ENCODE data around the gene LCMT1. TPM values are rescaled to one million over a fixed set of nuclear protein-coding genes. Genes with fewer than 3 reads are reported as not detected.
A peak's percentile ranks its signal among the peaks of the same experiment; 100 is the strongest.

The LCMT1 gene
- total and polyA plus RNA-seq, 9 of the 15 experiments (the other 6 are each of a cell fraction or from before 2014, with no cell fraction given), result 20.0 to 42.8 (median 32.3) TPM

DNA sequence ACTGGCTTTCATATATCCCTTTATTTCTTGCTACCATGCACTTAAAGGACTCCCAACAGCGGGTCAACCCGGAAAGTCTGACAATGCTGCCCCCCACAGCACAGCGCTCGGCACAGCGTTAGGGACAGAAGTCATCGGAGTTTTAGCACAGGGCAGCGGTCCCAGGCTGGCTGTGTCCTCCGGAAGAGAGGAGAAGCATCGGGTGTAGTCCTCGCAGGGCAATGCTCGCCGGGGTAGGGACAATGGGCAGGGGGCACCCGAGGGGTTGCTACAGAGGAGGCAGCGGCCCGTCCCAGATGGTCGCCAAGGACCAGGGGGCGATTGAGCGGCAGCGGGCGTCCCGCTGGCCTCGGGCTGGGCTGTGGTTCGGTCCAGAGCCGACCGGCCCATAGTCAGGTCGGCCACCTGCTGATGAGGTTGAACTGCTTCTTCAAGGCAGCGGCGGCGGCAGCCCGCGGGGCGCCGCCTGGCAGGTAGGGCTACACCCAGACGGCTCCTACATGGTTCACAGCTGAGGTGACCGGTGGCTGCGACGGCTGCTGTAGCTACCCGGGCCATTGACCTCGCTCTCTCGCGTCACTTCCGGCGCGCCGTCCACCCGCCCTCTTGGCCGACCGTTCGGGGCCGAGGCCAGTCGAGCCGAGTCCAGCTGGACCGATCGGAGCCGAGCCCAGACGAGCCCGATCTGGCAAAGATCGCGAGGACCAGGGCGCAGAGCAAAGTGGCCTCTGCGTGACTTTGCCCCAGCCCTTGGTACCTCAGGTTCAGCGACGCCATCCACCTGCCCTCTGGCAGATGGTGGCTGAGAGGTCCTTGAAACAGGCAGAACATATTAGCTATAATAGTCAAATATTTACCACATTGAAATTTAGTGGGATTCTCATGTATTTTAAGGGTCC is 4.7 kb upstream of the LCMT1 start (continued):
- peak; percentile 37 to 94 (median 72); a peak in 4 of 6 replicates for TF ChIP-seq ZBTB11 (CRISPR knock-in tag; IDR thresholded peaks at IDR 0.05)
- peak; percentile 85 for TF ChIP-seq CTBP1 (IDR thresholded peaks at IDR 0.05; ENCODE audit: borderline replicate concordance)
- peak; percentile 97 for TF ChIP-seq POLR2G (IDR thresholded peaks at IDR 0.05; ENCODE audit: low read depth, low read length)
- TF ChIP-seq ADNP (tag; IDR thresholded peaks at IDR 0.05), result no peak

DNA sequence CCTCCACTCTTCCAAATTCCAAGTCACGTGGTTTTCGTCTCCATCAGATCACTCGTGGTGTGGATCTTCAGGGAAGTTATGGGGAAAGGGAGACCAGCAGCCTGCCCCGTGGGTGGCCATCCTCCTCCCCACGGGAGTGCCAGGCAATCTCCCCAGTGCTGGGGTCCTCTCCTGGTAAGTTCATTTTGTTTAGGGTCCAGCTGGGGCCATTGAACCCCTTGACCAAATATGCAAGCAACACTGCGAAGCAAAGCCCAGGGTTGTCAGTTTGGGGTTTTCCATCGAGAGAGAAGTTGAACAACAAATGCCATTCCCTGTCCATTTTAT is 4.1 kb upstream of the LCMT1 start:
- Histone ChIP-seq H3K79me2 (ENCODE audit: control insufficient read depth, insufficient read depth, low read length) (peaks cover 27% of the 10 kb centered on the region), H3K9me1 (ENCODE audit: control insufficient read depth, insufficient read depth, low read length) (no peaks in the 10 kb centered on the region), H3K27ac (ENCODE audit: extremely low read depth, low read depth, low read length) (peak overlapping the region; percentile 83), H4K20me1 (replicated peaks; ENCODE audit: control insufficient read depth, insufficient read depth, low read length) (no peaks in the 10 kb centered on the region), H3K27me3 (ENCODE audit: control insufficient read depth in 2 of 2, insufficient read depth in 2 of 2, low read length in 2 of 2) (no peaks in the 10 kb centered on the region), H3K9me3 (replicated peaks; ENCODE audit: control insufficient read depth, insufficient read depth, low read depth, low read length) (no peaks in the 10 kb centered on the region), H2AFZ (ENCODE audit: low read depth, low read length) (peak overlapping the region; percentile 97), H3K36me3 (ENCODE audit: control insufficient read depth, insufficient read depth, low read length) (no peaks in the 10 kb centered on the region), H3K9ac (ENCODE audit: insufficient read depth in 1 of 2, low read depth in 2 of 2, low read length in 2 of 2) (peak overlapping the region; percentile 94 to 98), H3K4me2 (ENCODE audit: insufficient read depth, low read length) (peak overlapping the region; percentile 92), H3K4me3 (peak overlapping the region; percentile 94), H3K4me1 (replicated peaks in 1 of 2; ENCODE audit: control insufficient read depth in 2 of 2, insufficient read depth in 2 of 2, low read length in 2 of 2) (peaks cover 17 to 25% of the 10 kb centered on the region in 2 experiments)
- intact Hi-C loops (cut with micrococcal nuclease) (loop anchor here (1.0 to 5.0 kb wide), 3 partner anchors 41 to 273 kb away; no protein-coding TSS in a partner anchor), in situ Hi-C loops (cut with MboI) (loop anchor here (10.0 kb wide), 1 partner anchor 203 kb away; no protein-coding TSS in a partner anchor)
- POLR2A ChIA-PET, result interaction anchor here (0.9 to 1.2 kb wide), 3 partner anchors 26 to 269 kb away, joined by 3 to 5 read pairs (median 4); no protein-coding TSS in a partner anchor
- 38% methylated on average over 7 of the region's 7 CpGs for WGBS (ENCODE audit: insufficient coverage, low coverage, missing lambda C conversion rate)
- CTCF ChIA-PET (ENCODE audit: low intra/inter-chr PET ratio), result interaction anchor here (1.9 kb wide), 1 partner anchor 51 kb away, joined by 12 read pairs; no protein-coding TSS in a partner anchor
- FAIRE-seq (no peak), ATAC-seq (no peak), DNase-seq (ENCODE audit: extremely low read depth in 1 of 4, low spot score in 3 of 4) (no peak)
- TSS peak; percentile 67 for BruUV-seq (replicated peaks)
- no peak for TF ChIP-seq NONO (IDR thresholded peaks at IDR 0.05; ENCODE audit: low read depth in 2 of 2, low read length in 1 of 2)
- no peak for TF ChIP-seq FOXK1 (CRISPR knock-in tag; IDR thresholded peaks at IDR 0.05; ENCODE audit: borderline replicate concordance)
- TF ChIP-seq ZNF778 (CRISPR knock-in tag; IDR thresholded peaks at IDR 0.05), result no peak
- peak; percentile 92 for TF ChIP-seq RAD51 (IDR thresholded peaks at IDR 0.05; ENCODE audit: borderline replicate concordance, low read depth)
- TF ChIP-seq TEAD1 (CRISPR knock-in tag; IDR thresholded peaks at IDR 0.05), result 0 out of 4 replicates have a peak, but pooled peaks of 1 of the 2 experiments have one; percentile 27
- TF ChIP-seq U2AF2 (optimal IDR thresholded peaks at IDR 0.05; ENCODE audit: low read depth, low read length), result no peak
- 0 out of 2 replicates have a peak, but pooled peaks have one; percentile 8 for TF ChIP-seq ZNF589 (CRISPR knock-in tag; IDR thresholded peaks at IDR 0.05; ENCODE audit: low read depth)
- TF ChIP-seq NFRKB (IDR thresholded peaks at IDR 0.05; ENCODE audit: low read depth), result peak; percentile 1; the same call in 1 of the 2 replicates
- TF ChIP-seq MTA3 (IDR thresholded peaks at IDR 0.05; ENCODE audit: borderline replicate concordance), result no peak
- no peak for TF ChIP-seq CCAR2 (IDR thresholded peaks at IDR 0.05; ENCODE audit: low read depth, low read length)
- peak; percentile 84; the same call in 1 of the 2 replicates for TF ChIP-seq TOE1 (IDR thresholded peaks at IDR 0.05; ENCODE audit: borderline replicate concordance)
- no peak for TF ChIP-seq TOE1 (CRISPR knock-in tag; IDR thresholded peaks at IDR 0.05; ENCODE audit: borderline replicate concordance, low read depth)

Measured in K562 (cell line).